ENCODE measurements around the gene IDH3B. TPM values are rescaled to one million over a fixed set of nuclear protein-coding genes. Genes with fewer than 3 reads are reported as not detected.
A peak's percentile ranks its signal among the peaks of the same experiment; 100 is the strongest.

IDH3B gene
- total RNA-seq, 1 experiment from 2014 or later, result 261 TPM

GRCh38 chr20:2655331-2656116, 8.5 kb downstream of the IDH3B start:
- H3K9me3 ChIP-seq (ENCODE audit: low read length), result no peaks in the 10 kb centered on the region
- H3K9ac ChIP-seq (ENCODE audit: low read length), result no peak overlapping the region
- DNase-seq (no peak), ATAC-seq (no peak)
- no TSS peak for BruUV-seq (replicated peaks)
- peak overlapping the region; percentile 92 for H3K4me2 ChIP-seq (ENCODE audit: low read length)
- peaks cover 73% of the 10 kb centered on the region for H3K36me3 ChIP-seq (ENCODE audit: low read depth, low read length)
- ChIA-PET CTCF (no interaction called here), POLR2A (ENCODE audit: unreplicated experiment) (no interaction called here)
- peaks cover 61% of the 10 kb centered on the region for H3K79me2 ChIP-seq (ENCODE audit: low read length)
- intact Hi-C loops (cut with micrococcal nuclease), result no loop called here
- H3K27me3 ChIP-seq (ENCODE audit: low read length), result no peaks in the 10 kb centered on the region
- H3K4me3 ChIP-seq (ENCODE audit: low read length), result peak overlapping the region; percentile 97; the same call in 1 of the 2 replicates
- H2AFZ ChIP-seq (ENCODE audit: low read length), result no peak overlapping the region
- H3F3A ChIP-seq (ENCODE audit: low read length, unreplicated experiment), result peaks cover 50% of the 10 kb centered on the region
- TF ChIP-seq EZH2phosphoT487 (IDR thresholded peaks at IDR 0.05; ENCODE audit: borderline replicate concordance, low read length) (no peak), CTCF (conservative IDR thresholded peaks at IDR 0.05; ENCODE audit: low read depth, low read length) (no peak), EZH2 (IDR thresholded peaks at IDR 0.05; ENCODE audit: low read length, unreplicated experiment) (no peak)
- peaks cover 70% of the 10 kb centered on the region for H4K20me1 ChIP-seq (ENCODE audit: low read length)
- no peak overlapping the region for H3K27ac ChIP-seq (ENCODE audit: low read length)
- no peaks in the 10 kb centered on the region for H3K9me2 ChIP-seq (replicated peaks; ENCODE audit: low read length)
- peaks cover 25% of the 10 kb centered on the region for H3K4me1 ChIP-seq (ENCODE audit: insufficient read depth, low read length)

GRCh38 chr20:2654831-2655230, 9.2 kb downstream of the IDH3B start:
- Histone ChIP-seq H3K9me2 (replicated peaks; ENCODE audit: low read length) (no peaks in the 10 kb centered on the region), H3K9me3 (ENCODE audit: low read length) (no peaks in the 10 kb centered on the region), H3F3A (ENCODE audit: low read length, unreplicated experiment) (peaks cover 50% of the 10 kb centered on the region), H3K36me3 (ENCODE audit: low read depth, low read length) (peaks cover 66% of the 10 kb centered on the region), H3K79me2 (ENCODE audit: low read length) (peaks cover 61% of the 10 kb centered on the region), H2AFZ (ENCODE audit: low read length) (no peak overlapping the region), H3K27me3 (ENCODE audit: low read length) (no peaks in the 10 kb centered on the region), H3K9ac (ENCODE audit: low read length) (no peak overlapping the region), H4K20me1 (ENCODE audit: low read length) (peaks cover 70% of the 10 kb centered on the region), H3K4me3 (ENCODE audit: low read length) (peak overlapping the region; percentile 97), H3K4me2 (ENCODE audit: low read length) (peak overlapping the region; percentile 92), H3K27ac (ENCODE audit: low read length) (no peak overlapping the region), H3K4me1 (ENCODE audit: insufficient read depth, low read length) (peaks cover 25% of the 10 kb centered on the region)
- ATAC-seq (no peak), DNase-seq (no peak)
- BruUV-seq (replicated peaks), result no TSS peak
- intact Hi-C loops (cut with micrococcal nuclease), result no loop called here
- ChIA-PET POLR2A (ENCODE audit: unreplicated experiment) (no interaction called here), CTCF (no interaction called here)
- TF ChIP-seq CTCF (conservative IDR thresholded peaks at IDR 0.05; ENCODE audit: low read depth, low read length), result no peak
- no peak for TF ChIP-seq EZH2 (IDR thresholded peaks at IDR 0.05; ENCODE audit: low read length, unreplicated experiment)
- TF ChIP-seq EZH2phosphoT487 (IDR thresholded peaks at IDR 0.05; ENCODE audit: borderline replicate concordance, low read length), result no peak

- H3K4me3 ChIP-seq (ENCODE audit: low read length), result peak overlapping the region; percentile 97
- no peak overlapping the region for H2AFZ ChIP-seq (ENCODE audit: low read length)
- peaks cover 61% of the 10 kb centered on the region for H3K79me2 ChIP-seq (ENCODE audit: low read length)
- ATAC-seq (no peak), DNase-seq (no peak)
- intact Hi-C loops (cut with micrococcal nuclease), result no loop called here
- peak overlapping the region; percentile 98 for H3K9ac ChIP-seq (ENCODE audit: low read length)
- no peaks in the 10 kb centered on the region for H3K27me3 ChIP-seq (ENCODE audit: low read length)
- H3K9me3 ChIP-seq (ENCODE audit: low read length), result no peaks in the 10 kb centered on the region
- peaks cover 50% of the 10 kb centered on the region for H3F3A ChIP-seq (ENCODE audit: low read length, unreplicated experiment)
- ChIA-PET CTCF (no interaction called here), POLR2A (ENCODE audit: unreplicated experiment) (no interaction called here)
- no peak overlapping the region for H3K27ac ChIP-seq (ENCODE audit: low read length)
- H4K20me1 ChIP-seq (ENCODE audit: low read length), result peaks cover 68% of the 10 kb centered on the region
- H3K9me2 ChIP-seq (replicated peaks; ENCODE audit: low read length), result no peaks in the 10 kb centered on the region
- no peak for TF ChIP-seq CTCF (conservative IDR thresholded peaks at IDR 0.05; ENCODE audit: low read depth, low read length)
- no peak for TF ChIP-seq EZH2 (IDR thresholded peaks at IDR 0.05; ENCODE audit: low read length, unreplicated experiment)
- TF ChIP-seq EZH2phosphoT487 (IDR thresholded peaks at IDR 0.05; ENCODE audit: borderline replicate concordance, low read length), result no peak
- BruUV-seq (replicated peaks), result no TSS peak
- H3K36me3 ChIP-seq (ENCODE audit: low read depth, low read length), result peaks cover 62% of the 10 kb centered on the region
- peaks cover 25% of the 10 kb centered on the region for H3K4me1 ChIP-seq (ENCODE audit: insufficient read depth, low read length)
- peak overlapping the region; percentile 92 for H3K4me2 ChIP-seq (ENCODE audit: low read length)
Observed at GRCh38 chr20:2654384-2654822, 9.6 kb downstream of the IDH3B start.

Data from PC-3 (cell line).